ENCODE measurements around the gene CD36. TPM values are rescaled to one million over a fixed set of nuclear protein-coding genes. Genes with fewer than 3 reads are reported as not detected.

CD36 gene
- total and polyA plus RNA-seq, 4 donors, result 24.7 to 90.4 (median 67.1) TPM

GRCh38 chr7:80646083-80646865, 7.8 kb downstream of the CD36 start:
- no peak overlapping the region for H3K4me3 ChIP-seq (ENCODE audit: low read depth, low read length)
- H3K9me3 ChIP-seq (ENCODE audit: control insufficient read depth, insufficient read depth, low read length), result no peaks in the 10 kb centered on the region
- H3K27ac ChIP-seq (ENCODE audit: low read depth, low read length), result no peak overlapping the region
- no peaks in the 10 kb centered on the region for H3K27me3 ChIP-seq (ENCODE audit: control insufficient read depth, insufficient read depth, low read length)
- WGBS (ENCODE audit: insufficient coverage), result 100% methylated on average over 2 of the region's 9 CpGs
- H3K4me1 ChIP-seq (ENCODE audit: control insufficient read depth, insufficient read depth, low read length), result no peaks in the 10 kb centered on the region
- no peak for DNase-seq (ENCODE audit: low read depth in 4 of 6, low spot score in 6 of 6)
- no peaks in the 10 kb centered on the region for H3K36me3 ChIP-seq (ENCODE audit: control insufficient read depth, insufficient read depth, low read length)

- Histone ChIP-seq H3K9me3 (ENCODE audit: control insufficient read depth, insufficient read depth, low read length) (no peaks in the 10 kb centered on the region), H3K4me1 (ENCODE audit: control insufficient read depth, insufficient read depth, low read length) (no peaks in the 10 kb centered on the region), H3K27me3 (ENCODE audit: control insufficient read depth, insufficient read depth, low read length) (no peaks in the 10 kb centered on the region), H3K4me3 (ENCODE audit: low read depth, low read length) (no peak overlapping the region), H3K36me3 (ENCODE audit: control insufficient read depth, insufficient read depth, low read length) (no peaks in the 10 kb centered on the region), H3K27ac (ENCODE audit: low read depth, low read length) (no peak overlapping the region)
- no peak for DNase-seq (ENCODE audit: low read depth in 4 of 6, low spot score in 6 of 6)
- no CpG with 5 or more reads among the region's 3 CpGs for WGBS (ENCODE audit: insufficient coverage)
Observed at GRCh38 chr7:80647436-80647835, 9.0 kb downstream of the CD36 start.

- Histone ChIP-seq H3K27ac (ENCODE audit: low read depth, low read length) (no peak overlapping the region), H3K27me3 (ENCODE audit: control insufficient read depth, insufficient read depth, low read length) (no peaks in the 10 kb centered on the region), H3K36me3 (ENCODE audit: control insufficient read depth, insufficient read depth, low read length) (no peaks in the 10 kb centered on the region), H3K4me1 (ENCODE audit: control insufficient read depth, insufficient read depth, low read length) (no peaks in the 10 kb centered on the region), H3K9me3 (ENCODE audit: control insufficient read depth, insufficient read depth, low read length) (no peaks in the 10 kb centered on the region), H3K4me3 (ENCODE audit: low read depth, low read length) (no peak overlapping the region)
- DNase-seq (ENCODE audit: low read depth in 4 of 6, low spot score in 6 of 6), result no peak
- no CpG with 5 or more reads among the region's 2 CpGs for WGBS (ENCODE audit: insufficient coverage)
Observed at GRCh38 chr7:80648031-80648600, 9.7 kb downstream of the CD36 start.

- no peak for DNase-seq (ENCODE audit: low read depth in 4 of 6, low spot score in 6 of 6)
- no peaks in the 10 kb centered on the region for H3K36me3 ChIP-seq (ENCODE audit: control insufficient read depth, insufficient read depth, low read length)
- no peaks in the 10 kb centered on the region for H3K9me3 ChIP-seq (ENCODE audit: control insufficient read depth, insufficient read depth, low read length)
- H3K4me1 ChIP-seq (ENCODE audit: control insufficient read depth, insufficient read depth, low read length), result no peaks in the 10 kb centered on the region
- WGBS (ENCODE audit: insufficient coverage), result no CpG with 5 or more reads among the region's 3 CpGs
- H3K4me3 ChIP-seq (ENCODE audit: low read depth, low read length), result no peak overlapping the region
- no peaks in the 10 kb centered on the region for H3K27me3 ChIP-seq (ENCODE audit: control insufficient read depth, insufficient read depth, low read length)
- no peak overlapping the region for H3K27ac ChIP-seq (ENCODE audit: low read depth, low read length)
Observed at GRCh38 chr7:80649011-80649410, 10.6 kb downstream of the CD36 start.

- no peaks in the 10 kb centered on the region for H3K27me3 ChIP-seq (ENCODE audit: control insufficient read depth, insufficient read depth, low read length)
- no CpG with 5 or more reads among the region's 2 CpGs for WGBS (ENCODE audit: insufficient coverage)
- no peak for DNase-seq (ENCODE audit: low read depth in 4 of 6, low spot score in 6 of 6)
Observed at GRCh38 chr7:80650030-80650429, 11.6 kb downstream of the CD36 start.

GRCh38 chr7:80651471-80651870, 13.0 kb downstream of the CD36 start:
- Histone ChIP-seq H3K9me3 (ENCODE audit: control insufficient read depth, insufficient read depth, low read length) (no peaks in the 10 kb centered on the region), H3K27ac (ENCODE audit: low read depth, low read length) (no peak overlapping the region), H3K4me1 (ENCODE audit: control insufficient read depth, insufficient read depth, low read length) (no peaks in the 10 kb centered on the region), H3K27me3 (ENCODE audit: control insufficient read depth, insufficient read depth, low read length) (no peaks in the 10 kb centered on the region), H3K4me3 (ENCODE audit: low read depth, low read length) (no peak overlapping the region), H3K36me3 (ENCODE audit: control insufficient read depth, insufficient read depth, low read length) (no peaks in the 10 kb centered on the region)
- no CpG with 5 or more reads among the region's 5 CpGs for WGBS (ENCODE audit: insufficient coverage)
- no peak for DNase-seq (ENCODE audit: low read depth in 4 of 6, low spot score in 6 of 6)

More at GRCh38 chr7:80650030-80650429, 11.6 kb downstream of the CD36 start:
- no peaks in the 10 kb centered on the region for H3K36me3 ChIP-seq (ENCODE audit: control insufficient read depth, insufficient read depth, low read length)
- H3K27ac ChIP-seq (ENCODE audit: low read depth, low read length), result no peak overlapping the region
- H3K4me3 ChIP-seq (ENCODE audit: low read depth, low read length), result no peak overlapping the region
- H3K4me1 ChIP-seq (ENCODE audit: control insufficient read depth, insufficient read depth, low read length), result no peaks in the 10 kb centered on the region
- no peaks in the 10 kb centered on the region for H3K9me3 ChIP-seq (ENCODE audit: control insufficient read depth, insufficient read depth, low read length)

GRCh38 chr7:80653244-80653643, 14.8 kb downstream of the CD36 start:
- H3K9me3 ChIP-seq (ENCODE audit: control insufficient read depth, insufficient read depth, low read length), result no peaks in the 10 kb centered on the region
- H3K36me3 ChIP-seq (ENCODE audit: control insufficient read depth, insufficient read depth, low read length), result no peaks in the 10 kb centered on the region
- no peaks in the 10 kb centered on the region for H3K27me3 ChIP-seq (ENCODE audit: control insufficient read depth, insufficient read depth, low read length)
- no CpG with 5 or more reads among the region's 1 CpG for WGBS (ENCODE audit: insufficient coverage)
- no peaks in the 10 kb centered on the region for H3K4me1 ChIP-seq (ENCODE audit: control insufficient read depth, insufficient read depth, low read length)
- no peak overlapping the region for H3K27ac ChIP-seq (ENCODE audit: low read depth, low read length)
- H3K4me3 ChIP-seq (ENCODE audit: low read depth, low read length), result no peak overlapping the region
- no peak for DNase-seq (ENCODE audit: low read depth in 4 of 6, low spot score in 6 of 6)

- no peak overlapping the region for H3K27ac ChIP-seq (ENCODE audit: low read depth, low read length)
- DNase-seq (ENCODE audit: low read depth in 4 of 6, low spot score in 6 of 6), result no peak
- no peaks in the 10 kb centered on the region for H3K36me3 ChIP-seq (ENCODE audit: control insufficient read depth, insufficient read depth, low read length)
- no peaks in the 10 kb centered on the region for H3K9me3 ChIP-seq (ENCODE audit: control insufficient read depth, insufficient read depth, low read length)
- H3K4me1 ChIP-seq (ENCODE audit: control insufficient read depth, insufficient read depth, low read length), result no peaks in the 10 kb centered on the region
- H3K4me3 ChIP-seq (ENCODE audit: low read depth, low read length), result no peak overlapping the region
- no peaks in the 10 kb centered on the region for H3K27me3 ChIP-seq (ENCODE audit: control insufficient read depth, insufficient read depth, low read length)
- no CpG with 5 or more reads among the region's 2 CpGs for WGBS (ENCODE audit: insufficient coverage)
Observed at GRCh38 chr7:80654887-80655340, 16.5 kb downstream of the CD36 start.

GRCh38 chr7:80656029-80656428, 17.6 kb downstream of the CD36 start:
- Histone ChIP-seq H3K27ac (ENCODE audit: low read depth, low read length) (no peak overlapping the region), H3K9me3 (ENCODE audit: control insufficient read depth, insufficient read depth, low read length) (no peaks in the 10 kb centered on the region), H3K36me3 (ENCODE audit: control insufficient read depth, insufficient read depth, low read length) (no peaks in the 10 kb centered on the region), H3K27me3 (ENCODE audit: control insufficient read depth, insufficient read depth, low read length) (no peaks in the 10 kb centered on the region), H3K4me1 (ENCODE audit: control insufficient read depth, insufficient read depth, low read length) (no peaks in the 10 kb centered on the region), H3K4me3 (ENCODE audit: low read depth, low read length) (no peak overlapping the region)
- WGBS (ENCODE audit: insufficient coverage), result 100% methylated on average over 2 of the region's 4 CpGs
- no peak for DNase-seq (ENCODE audit: low read depth in 4 of 6, low spot score in 6 of 6)
